Cardiac septum (tissue), 1 donor: ENCODE results near the gene SLC24A4. TPM values are rescaled to one million over a fixed set of nuclear protein-coding genes. Genes with fewer than 3 reads are reported as not detected.
A peak's percentile ranks its signal among the peaks of the same experiment; 100 is the strongest.

ENCODE experiments used
- DNase-seq: peaks from one replicate; pipeline ENCODE4 v3.0.0-alpha.2; 2020; ENCODE audit warnings: low spot score
- intact Hi-C: fragments of 100-400 bp; cut with DNase I; formaldehyde crosslinking; loops from one replicate; pipeline ENCODE4 v1.14.0; 2022
- total RNA-seq: library from RNA; stranded (reverse); fragmentation: NEBNext Ultra II Directional; extraction: Animal tissue kit (Norgen Biotek cat#: 25700); gene quantifications from one replicate; pipeline ENCODE4 v1.2.1, GENCODE V29; 2021
- donor health status: DM: no; HTN: no; CAD: no.

The SLC24A4 gene
- total RNA-seq, 1 donor from 2014 or later = not detected

- DNase-seq = no peak
- intact Hi-C loops = no loop called here
Observed at GRCh38 chr14:92507174-92507768, 184.3 kb downstream of the SLC24A4 start.

DNA sequence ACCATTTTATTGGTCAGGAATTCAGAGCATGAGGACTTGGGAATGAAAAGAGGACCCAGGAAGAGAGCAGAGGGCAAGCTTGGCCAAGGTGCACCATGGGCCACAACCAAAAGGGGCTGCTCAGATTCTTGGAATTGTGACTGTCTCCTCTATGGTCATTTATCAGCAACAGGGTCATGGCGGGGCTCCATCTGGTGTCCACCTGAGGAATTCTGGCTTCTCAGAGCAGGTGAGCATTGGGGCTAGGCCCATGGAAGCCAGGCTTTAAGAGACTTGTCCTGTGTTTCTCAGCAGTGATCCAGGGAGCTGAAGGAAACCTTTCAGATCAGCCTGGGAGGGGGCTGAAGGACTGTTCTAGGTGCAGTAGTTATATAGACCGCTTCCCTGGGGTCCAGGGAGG is 188.0 kb downstream of the SLC24A4 start:
- no peak for DNase-seq
- intact Hi-C loops = no loop called here

DNA sequence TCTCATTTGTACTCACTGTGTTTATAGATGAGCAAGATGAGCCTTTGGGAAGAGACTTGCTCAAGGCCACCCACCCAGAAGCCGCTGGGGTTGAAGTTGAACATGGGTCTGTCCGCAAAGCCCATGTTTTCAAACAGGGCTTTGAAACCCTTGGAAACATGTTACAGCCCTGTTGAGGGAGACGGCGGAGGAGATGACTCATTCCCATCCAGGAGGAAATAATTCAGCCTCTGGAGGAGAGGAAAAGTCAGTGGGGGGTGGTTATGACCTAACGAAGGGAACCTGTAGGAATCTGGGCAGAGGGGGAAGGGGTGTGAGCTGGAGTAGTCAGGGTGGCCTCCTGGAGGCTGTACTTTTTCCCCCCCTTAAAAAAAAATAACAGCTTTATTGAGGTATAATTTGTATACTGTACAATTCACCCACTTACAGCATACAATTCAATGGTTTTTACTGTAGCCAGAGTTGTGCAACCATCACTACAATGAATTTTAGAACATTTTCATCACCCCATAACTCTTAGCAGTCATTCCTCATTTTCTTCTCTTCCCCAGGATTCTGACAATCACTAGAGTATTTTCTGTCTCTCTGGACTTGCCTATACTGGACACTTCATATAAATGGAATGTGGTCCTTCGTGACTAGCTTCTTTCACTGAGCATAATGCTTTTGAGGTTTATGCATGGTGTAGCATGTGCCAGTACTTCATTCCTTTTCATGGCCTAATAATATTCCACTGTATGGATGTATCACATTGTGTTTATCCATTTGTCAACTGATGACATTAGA is 188.7 kb downstream of the SLC24A4 start:
- intact Hi-C loops = loop anchor here (2.0 kb wide), 1 partner anchor 51 kb away; no protein-coding TSS in a partner anchor
- DNase-seq = no peak

DNA sequence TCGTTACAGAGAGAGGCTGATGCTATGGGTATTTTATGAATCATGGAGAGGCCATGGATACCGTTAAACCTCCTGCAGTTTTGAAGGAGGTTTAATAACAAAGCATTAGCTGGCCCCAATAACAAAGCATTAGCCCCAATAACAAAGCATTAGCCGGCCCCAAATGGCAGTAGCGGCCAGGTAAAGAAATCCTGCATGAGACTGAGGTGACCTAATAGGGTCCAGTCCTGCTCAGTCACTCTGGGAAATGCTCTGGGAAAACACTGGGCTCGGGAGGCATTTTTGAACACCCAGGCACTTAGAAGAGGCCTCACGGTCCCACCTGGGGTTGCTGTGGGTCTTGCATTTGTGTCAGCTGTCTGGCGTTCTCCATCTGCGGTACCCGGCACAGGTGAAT is 189.8 kb downstream of the SLC24A4 start:
- intact Hi-C loops = loop anchor here (2.0 kb wide), 1 partner anchor 52 kb away; no protein-coding TSS in a partner anchor
- DNase-seq = no peak

- intact Hi-C loops = loop anchor here (2.0 kb wide), 1 partner anchor 53 kb away; no protein-coding TSS in a partner anchor
- peak; percentile 87 for DNase-seq
Observed at GRCh38 chr14:92513204-92513965, 190.4 kb downstream of the SLC24A4 start, which contains the start of gene RIN3. Gene RIN3, plus strand, starts transcription at chr14:92513781. Its CDS starts 152 bp downstream, at chr14:92513933.

- DNase-seq = no peak
- intact Hi-C loops = loop anchor here (2.0 kb wide), 1 partner anchor 53 kb away; no protein-coding TSS in a partner anchor
Observed at GRCh38 chr14:92513966-92514843, 191.2 kb downstream of the SLC24A4 start.

DNA sequence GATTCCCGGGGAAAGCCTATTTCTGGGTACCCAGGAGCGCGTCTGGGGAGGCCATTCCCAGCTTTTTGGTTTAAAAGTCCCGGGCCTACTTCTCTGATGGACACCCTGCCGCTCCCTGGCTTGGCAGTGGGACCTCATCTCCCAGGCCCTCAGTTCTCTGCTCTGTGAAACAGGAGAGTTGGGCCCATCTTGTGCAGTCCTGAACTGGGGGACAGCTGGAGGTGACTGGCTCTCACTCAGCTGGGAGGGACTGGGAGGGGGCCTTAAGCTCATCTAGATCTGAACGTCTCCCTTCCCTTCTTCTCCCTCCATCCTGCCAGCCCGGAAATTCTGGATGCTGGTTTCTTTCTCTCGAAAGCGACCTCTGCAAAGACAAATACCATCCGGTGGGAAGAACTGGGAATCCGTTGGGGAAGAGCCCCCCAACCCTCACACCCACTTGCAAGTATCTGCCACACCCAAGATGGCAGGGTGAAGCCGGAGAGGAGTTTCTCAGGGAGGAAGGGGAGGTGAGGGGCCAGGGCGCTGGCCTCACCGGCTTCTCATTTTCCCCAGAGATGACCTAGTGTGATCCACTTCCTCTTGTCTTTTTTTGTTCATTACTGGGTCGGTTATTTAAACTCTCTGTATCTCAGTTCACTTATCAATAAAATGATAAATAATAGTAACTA is 192.0 kb downstream of the SLC24A4 start:
- no peak for DNase-seq
- intact Hi-C loops = no loop called here

DNA sequence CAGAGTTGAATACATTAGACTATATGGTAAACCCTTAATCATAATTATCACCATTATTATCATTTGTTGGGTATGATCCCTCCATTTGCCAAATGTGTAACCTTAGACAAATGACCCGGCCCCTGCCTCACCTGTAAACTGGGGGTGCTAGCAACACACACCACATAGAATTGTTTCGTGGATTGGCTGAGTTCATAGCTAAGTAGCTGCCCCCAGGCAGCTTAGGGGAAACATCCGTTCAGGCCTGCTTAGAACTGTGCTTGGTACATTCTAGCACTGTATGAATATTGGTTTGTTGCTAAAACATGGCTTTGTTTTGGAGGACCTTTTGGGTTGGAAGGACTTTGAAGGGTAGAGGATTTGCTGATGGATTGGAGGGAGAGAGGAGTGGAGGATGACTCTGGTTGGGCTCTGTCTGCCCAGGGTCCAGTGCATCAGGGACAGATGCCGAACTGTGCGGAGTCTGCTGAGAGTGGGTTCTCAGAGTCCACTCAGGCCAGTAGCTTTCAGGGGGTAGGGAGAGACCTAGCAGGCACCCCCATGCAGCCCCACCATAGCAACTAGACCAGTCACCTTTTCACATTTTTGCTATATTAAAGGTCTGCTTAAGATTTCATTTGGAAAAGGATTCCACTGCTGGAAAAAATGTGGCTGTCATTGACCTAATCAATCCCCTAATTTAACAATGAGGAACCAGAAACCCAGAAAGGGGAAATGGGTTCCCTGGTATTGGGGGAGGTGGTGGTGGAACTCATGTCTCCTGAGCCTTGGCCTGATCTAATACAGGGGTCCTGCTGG is 192.8 kb downstream of the SLC24A4 start:
- no peak for DNase-seq
- intact Hi-C loops = no loop called here

DNA sequence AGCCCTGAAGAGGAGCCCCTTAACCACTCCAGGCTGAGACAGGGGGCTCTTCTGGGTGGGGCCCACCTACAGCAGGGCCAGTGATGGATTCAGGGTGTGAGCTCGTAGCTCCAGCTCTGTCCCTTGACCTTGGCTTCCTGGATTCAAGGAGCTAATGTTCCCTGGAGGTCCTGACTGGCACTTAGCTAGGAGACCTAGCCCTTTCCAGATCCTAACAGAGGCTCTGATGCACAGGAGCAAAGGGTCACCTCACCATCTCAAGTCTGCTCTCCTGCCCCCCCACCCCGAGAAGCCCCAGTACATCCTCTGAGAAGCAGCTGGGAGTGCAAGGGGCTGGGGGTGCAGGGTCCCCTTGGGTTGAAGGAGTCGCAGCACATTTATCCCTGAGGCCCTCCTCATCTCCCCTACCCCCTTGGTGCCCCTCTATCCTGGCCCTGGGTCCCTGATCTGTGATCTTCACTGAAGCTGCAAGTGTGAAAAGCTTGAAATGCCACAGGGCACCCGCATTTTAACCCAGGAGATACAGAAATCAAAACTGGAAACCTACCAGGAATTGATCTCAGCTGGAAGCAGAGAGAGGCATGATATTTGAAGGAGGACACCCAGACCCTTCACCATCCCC is 193.5 kb downstream of the SLC24A4 start:
- no peak for DNase-seq
- intact Hi-C loops = no loop called here

GRCh38 chr14:92516966-92517506 is 194.1 kb downstream of the SLC24A4 start:
- no peak for DNase-seq
- intact Hi-C loops = no loop called here

DNA sequence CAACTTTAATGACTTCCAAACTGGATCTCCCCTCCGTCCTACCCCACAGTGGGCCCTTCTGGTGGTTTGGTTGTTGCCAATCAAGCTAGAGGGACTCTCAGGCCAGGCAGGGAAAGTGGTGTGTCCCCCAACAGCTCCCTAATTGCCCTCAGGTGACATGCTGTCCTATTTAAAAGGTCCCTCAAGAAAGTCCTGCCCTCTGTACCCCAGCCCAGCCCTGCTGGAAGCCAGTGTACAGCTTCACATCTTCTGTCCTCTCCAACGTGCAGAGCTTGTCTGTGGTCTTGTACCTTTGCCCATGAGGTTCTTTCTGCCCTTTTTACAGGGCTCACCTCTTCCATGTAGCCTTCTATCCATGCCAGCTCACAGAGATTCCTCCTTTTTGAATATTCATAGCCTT is 194.8 kb downstream of the SLC24A4 start:
- no peak for DNase-seq
- intact Hi-C loops = no loop called here

DNA sequence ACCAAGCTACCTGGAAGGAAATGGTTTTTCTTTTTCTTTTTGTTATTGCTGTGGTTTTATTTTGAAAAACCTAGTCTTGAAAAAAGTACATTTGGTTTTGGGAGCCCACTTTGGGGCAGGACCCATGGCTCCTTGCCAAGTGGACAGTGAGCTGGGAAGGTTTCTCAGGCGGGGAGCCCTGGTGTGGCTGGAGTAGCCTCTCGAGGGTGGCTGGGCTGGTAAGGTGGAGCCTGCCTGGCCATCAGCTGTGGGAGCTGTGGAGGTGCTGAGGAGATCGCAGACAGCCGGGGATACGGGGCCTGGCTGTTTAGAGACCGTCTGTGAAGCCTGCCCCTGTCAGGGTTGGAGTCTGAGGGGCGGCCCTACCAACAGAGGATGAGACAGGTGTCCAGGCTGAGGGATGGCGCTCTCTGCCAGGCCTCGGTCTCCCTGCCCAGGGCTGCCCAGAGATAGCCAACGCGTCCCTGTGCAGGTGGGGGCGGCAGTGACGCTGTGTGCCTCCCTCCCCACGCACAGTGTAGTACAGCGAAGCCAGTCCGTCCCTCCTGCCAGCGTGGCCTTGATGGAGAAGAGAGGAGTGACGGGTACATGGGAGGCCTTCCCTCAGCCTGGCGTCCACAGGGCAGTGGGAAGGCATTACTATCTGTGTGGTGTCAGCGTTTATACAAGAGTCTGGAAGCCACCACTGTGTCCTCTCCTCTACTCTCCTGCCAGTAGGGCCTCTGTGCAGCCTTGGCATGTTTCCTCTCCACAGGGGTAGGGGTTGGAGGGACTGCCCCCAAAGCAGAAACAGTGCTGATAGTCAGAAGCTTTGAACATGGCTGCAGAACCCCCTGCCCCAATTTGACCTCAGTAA is 196.5 kb downstream of the SLC24A4 start:
- intact Hi-C loops = no loop called here
- no peak for DNase-seq

- intact Hi-C loops = no loop called here
- DNase-seq = no peak
Observed at GRCh38 chr14:92520102-92521057, 197.4 kb downstream of the SLC24A4 start.

DNA sequence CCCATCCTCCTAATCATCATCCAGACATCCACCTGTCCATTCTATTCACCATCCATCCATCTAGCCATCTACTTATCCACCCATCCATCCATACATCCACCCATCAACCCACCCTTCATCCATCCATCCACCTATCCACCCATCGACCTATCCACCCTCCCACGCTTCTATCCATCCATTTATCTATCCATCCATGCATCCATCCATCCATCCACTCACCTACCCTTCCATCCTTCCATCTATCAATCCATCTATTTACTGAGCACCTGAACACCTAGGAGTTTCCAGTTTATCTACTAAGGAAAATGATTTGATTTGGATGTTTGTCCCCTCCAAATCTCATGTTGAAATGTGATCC is 198.1 kb downstream of the SLC24A4 start:
- intact Hi-C loops = no loop called here
- DNase-seq = no peak

GRCh38 chr14:92523752-92524151 is 200.8 kb downstream of the SLC24A4 start:
- no peak for DNase-seq
- intact Hi-C loops = no loop called here
